ENCODE results near the gene ANXA8.

DNA sequence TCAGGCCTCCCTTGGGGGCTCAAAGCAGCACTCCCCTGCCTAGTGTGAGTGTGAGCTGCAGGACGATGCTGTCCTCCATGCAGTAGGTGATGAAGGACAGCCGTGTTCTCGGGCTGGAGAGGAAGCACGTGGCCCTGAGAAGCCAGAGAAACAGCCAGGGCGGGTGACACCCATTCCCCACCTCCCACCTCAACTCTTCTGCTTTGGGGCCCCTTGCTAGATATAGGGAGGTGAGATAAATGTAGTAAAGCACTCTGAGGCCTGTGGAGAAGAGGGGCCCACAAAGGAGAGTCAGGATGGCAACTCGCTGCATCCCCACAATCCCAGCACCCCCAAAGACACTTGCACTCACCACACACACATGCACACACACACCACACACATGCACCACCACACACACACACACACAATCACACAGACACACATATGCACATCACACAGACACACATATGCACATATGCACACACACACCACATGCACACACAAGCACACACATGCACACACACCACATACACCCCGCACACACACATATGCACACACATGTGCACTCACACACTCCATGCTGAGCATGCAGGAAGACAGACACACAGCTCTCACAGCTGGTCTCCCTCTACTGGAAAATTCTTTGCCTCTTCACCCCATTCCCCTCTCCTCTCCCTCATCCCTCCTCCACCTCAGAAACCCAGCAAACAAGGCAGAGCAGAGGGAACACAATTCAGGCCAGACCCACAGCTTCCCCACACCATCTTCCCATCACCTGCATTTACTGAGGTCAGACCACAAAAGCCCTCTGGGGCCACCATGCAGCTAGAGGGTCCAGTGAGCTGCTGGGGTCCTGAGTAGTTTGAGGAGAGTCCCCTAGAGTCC, 30.5 kb downstream of the ANXA8 start:
- TF ChIP-seq POLR2A (IDR thresholded peaks at IDR 0.05): no peak
- TF ChIP-seq, protein P1, sequence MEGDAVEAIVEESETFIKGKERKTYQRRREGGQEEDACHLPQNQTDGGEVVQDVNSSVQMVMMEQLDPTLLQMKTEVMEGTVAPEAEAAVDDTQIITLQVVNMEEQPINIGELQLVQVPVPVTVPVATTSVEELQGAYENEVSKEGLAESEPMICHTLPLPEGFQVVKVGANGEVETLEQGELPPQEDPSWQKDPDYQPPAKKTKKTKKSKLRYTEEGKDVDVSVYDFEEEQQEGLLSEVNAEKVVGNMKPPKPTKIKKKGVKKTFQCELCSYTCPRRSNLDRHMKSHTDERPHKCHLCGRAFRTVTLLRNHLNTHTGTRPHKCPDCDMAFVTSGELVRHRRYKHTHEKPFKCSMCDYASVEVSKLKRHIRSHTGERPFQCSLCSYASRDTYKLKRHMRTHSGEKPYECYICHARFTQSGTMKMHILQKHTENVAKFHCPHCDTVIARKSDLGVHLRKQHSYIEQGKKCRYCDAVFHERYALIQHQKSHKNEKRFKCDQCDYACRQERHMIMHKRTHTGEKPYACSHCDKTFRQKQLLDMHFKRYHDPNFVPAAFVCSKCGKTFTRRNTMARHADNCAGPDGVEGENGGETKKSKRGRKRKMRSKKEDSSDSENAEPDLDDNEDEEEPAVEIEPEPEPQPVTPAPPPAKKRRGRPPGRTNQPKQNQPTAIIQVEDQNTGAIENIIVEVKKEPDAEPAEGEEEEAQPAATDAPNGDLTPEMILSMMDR (IDR thresholded peaks at IDR 0.05): no peak
